H9 (cell line): ENCODE measurements around the gene SLC15A5. TPM values are rescaled to one million over a fixed set of nuclear protein-coding genes. Genes with fewer than 3 reads are reported as not detected.

Experiments used
- DNase-seq: peaks from one replicate; pipeline ENCODE4 v3.0.0-alpha.2; 2017
- H2AFZ ChIP-seq: one replicate; pipeline ENCODE4 v1.6.1; 2013; ENCODE audit warnings: mild to moderate bottlenecking, low read length, control low read depth, moderate library complexity
- H2AK5ac ChIP-seq: 2 replicates; pipeline ENCODE4 v1.6.1; 2013; ENCODE audit warnings: low read length, control low read depth, mixed read lengths; ENCODE audit not compliant: insufficient read length
- H2BK120ac ChIP-seq: one replicate; pipeline ENCODE4 v1.6.1; 2013; ENCODE audit warnings: low read depth, mild to moderate bottlenecking, low read length, control low read depth, inconsistent platforms; ENCODE audit not compliant: poor library complexity, severe bottlenecking
- H2BK12ac ChIP-seq: 2 replicates; pipeline ENCODE4 v1.6.1; 2013; ENCODE audit warnings: low read length, control low read depth, mixed read lengths, low read depth; ENCODE audit not compliant: insufficient read length
- H2BK15ac ChIP-seq: 2 replicates; pipeline ENCODE4 v1.6.1; 2013; ENCODE audit warnings: low read depth, low read length, control low read depth
- H2BK20ac ChIP-seq: one replicate; pipeline ENCODE4 v1.6.1; 2013; ENCODE audit warnings: low read depth, mild to moderate bottlenecking, low read length, control low read depth, inconsistent platforms; ENCODE audit not compliant: poor library complexity, severe bottlenecking
- H2BK5ac ChIP-seq: 2 replicates; pipeline ENCODE4 v1.6.1; 2013; ENCODE audit warnings: low read length, control low read depth, mixed read lengths; ENCODE audit not compliant: insufficient read length
- H3K14ac ChIP-seq: 2 replicates; pipeline ENCODE4 v1.6.1; 2013; ENCODE audit warnings: low read length, control low read depth; ENCODE audit not compliant: insufficient read depth
- H3K18ac ChIP-seq: 2 replicates; pipeline ENCODE4 v1.6.1; 2013; ENCODE audit warnings: low read depth, mild to moderate bottlenecking, mixed read lengths, low read length, control low read depth; ENCODE audit not compliant: insufficient read length
- H3K23ac ChIP-seq: 2 replicates; pipeline ENCODE4 v1.6.1; 2013; ENCODE audit warnings: low read length, control low read depth, mixed read lengths, low read depth; ENCODE audit not compliant: insufficient read length
- H3K23me2 ChIP-seq: 2 replicates; pipeline ENCODE4 v1.6.1; 2013; ENCODE audit warnings: low read depth, mild to moderate bottlenecking, mixed read lengths, low read length, control low read depth; ENCODE audit not compliant: insufficient read length, poor library complexity, severe bottlenecking
- H3K27ac ChIP-seq: 2 replicates; pipeline ENCODE4 v1.5.1; 2013; ENCODE audit warnings: low read length, control low read depth, mixed read lengths, low read depth; ENCODE audit not compliant: insufficient read length
- H3K27me3 ChIP-seq: 2 replicates; pipeline ENCODE4 v1.6.1; 2013; ENCODE audit warnings: low read length, control low read depth, inconsistent platforms; ENCODE audit not compliant: insufficient read depth
- H3K4ac ChIP-seq: 2 replicates; pipeline ENCODE4 v1.6.1; 2013; ENCODE audit warnings: low read depth, mild to moderate bottlenecking, control low read depth, inconsistent platforms, low read length, moderate library complexity
- H3K4me1 ChIP-seq: 2 replicates; pipeline ENCODE4 v1.6.1; 2013; ENCODE audit warnings: low read length, control low read depth, inconsistent platforms; ENCODE audit not compliant: insufficient read depth
- H3K4me2 ChIP-seq: 2 replicates; pipeline ENCODE4 v1.6.1; 2013; ENCODE audit warnings: low read length, control low read depth, mixed read lengths; ENCODE audit not compliant: insufficient read length, insufficient read depth
- H3K56ac ChIP-seq: 2 replicates; pipeline ENCODE4 v1.6.1; 2013; ENCODE audit warnings: low read depth, mild to moderate bottlenecking, mixed read lengths, low read length, control low read depth; ENCODE audit not compliant: insufficient read length
- H3K79me1 ChIP-seq: 2 replicates; pipeline ENCODE4 v1.6.1; 2013; ENCODE audit warnings: low read depth, mild to moderate bottlenecking, moderate library complexity, low read length, control low read depth, inconsistent platforms; ENCODE audit not compliant: insufficient read depth, poor library complexity, severe bottlenecking
- H3K79me2 ChIP-seq: 2 replicates; pipeline ENCODE4 v1.6.1; 2013; ENCODE audit warnings: low read length, control low read depth, inconsistent platforms; ENCODE audit not compliant: insufficient read depth
- H3K9ac ChIP-seq: 2 replicates; pipeline ENCODE4 v1.6.1; 2013; ENCODE audit warnings: low read length, control low read depth, mixed read lengths; ENCODE audit not compliant: insufficient read length; ENCODE audit errors: extremely low read depth
- H3K9me3 ChIP-seq: one replicate; pipeline ENCODE4 v1.6.1; 2013; ENCODE audit warnings: low read depth, low read length, inconsistent platforms; ENCODE audit not compliant: control insufficient read depth
- H3T11ph ChIP-seq: one replicate; pipeline ENCODE4 v1.6.1; 2013; ENCODE audit warnings: mild to moderate bottlenecking, low read length, control low read depth, inconsistent platforms
- H4K20me1 ChIP-seq: one replicate; pipeline ENCODE4 v1.6.1; 2013; ENCODE audit not compliant: control insufficient read depth, insufficient read length, insufficient read depth
- H4K5ac ChIP-seq: 2 replicates; pipeline ENCODE4 v1.6.1; 2013; ENCODE audit warnings: low read depth, mild to moderate bottlenecking, mixed read lengths, low read length, control low read depth; ENCODE audit not compliant: insufficient read length
- H4K8ac ChIP-seq: replicated peaks from 2 replicates; pipeline ENCODE4 v1.6.1; 2013; ENCODE audit warnings: low read length, control low read depth, mixed read lengths, low read depth; ENCODE audit not compliant: insufficient read length
- H4K91ac ChIP-seq: 2 replicates; pipeline ENCODE4 v1.6.1; 2013; ENCODE audit warnings: low read depth, mild to moderate bottlenecking, moderate library complexity, mixed read lengths, low read length, control low read depth; ENCODE audit not compliant: insufficient read length
- H3K27ac Mint-ChIP-seq, 3 experiments: 2 replicates in 2 of 3; 3 replicates in 1 of 3; pipeline ENCODE4 v1.8.0; 2020 to 2021; ENCODE audit warnings: mixed read lengths in 3 of 3, mild to moderate bottlenecking in 1 of 3, moderate library complexity in 1 of 3
- H3K27me3 Mint-ChIP-seq: 2 replicates; pipeline ENCODE4 v1.8.0; 2021; ENCODE audit warnings: low read depth, mild to moderate bottlenecking, moderate library complexity, mixed read lengths
- H3K36me3 Mint-ChIP-seq, 3 experiments: 2 replicates in 2 of 3; 3 replicates in 1 of 3; pipeline ENCODE4 v1.8.0; 2020 to 2021; ENCODE audit warnings: low read depth in 3 of 3, mixed read lengths in 3 of 3; ENCODE audit not compliant: insufficient read depth in 1 of 3
- H3K4me1 Mint-ChIP-seq, 2 experiments: 2 replicates each; pipeline ENCODE4 v1.8.0; 2020; ENCODE audit warnings: mixed read lengths in 2 of 2
- H3K4me3 Mint-ChIP-seq, 2 experiments: 2 replicates in 1 of 2; 3 replicates in 1 of 2; pipeline ENCODE4 v1.8.0; 2020 to 2021; ENCODE audit warnings: mild to moderate bottlenecking in 2 of 2, mixed read lengths in 2 of 2, moderate library complexity in 1 of 2
- H3K9me3 Mint-ChIP-seq, 2 experiments: 2 replicates in 1 of 2; 3 replicates in 1 of 2; pipeline ENCODE4 v1.8.0; 2020; ENCODE audit warnings: mild to moderate bottlenecking in 2 of 2, mixed read lengths in 2 of 2, moderate library complexity in 1 of 2
- WGBS: extraction: QIAGEN DNeasy Blood & Tissue Kit; methylation state at CpG from one replicate; pipeline ENCODE4 v1.1.7; 2013; ENCODE audit warnings: missing lambda C conversion rate, low lambda C conversion rate, mixed read lengths; ENCODE audit not compliant: insufficient read length; ENCODE audit errors: extremely low coverage; 5-methylcytosine and 5-hydroxymethylcytosine counted together
- total RNA-seq: library from RNA; stranded (reverse); gene quantifications from 2 replicates; pipeline ENCODE4 v1.2.1, GENCODE V29; 2021
- TF ChIP-seq, protein P1 (sequence below): fragments of 200-600 bp; sonication (generic); conservative IDR thresholded peaks from 3 replicates; pipeline ENCODE4 v1.8.0; 2021; ENCODE audit warnings: antibody characterized with exemption, mild to moderate bottlenecking

The SLC15A5 gene
- total RNA-seq, 1 experiment from 2014 or later, result not detected

GRCh38 chr12:16165506-16165905 is 112.0 kb downstream of the SLC15A5 start:
- Histone ChIP-seq H3K9me3 (no peaks in the 10 kb centered on the region), H3T11ph (no peak overlapping the region), H2BK120ac (no peak overlapping the region), H2BK12ac (no peak overlapping the region), H3K4ac (no peak overlapping the region), H2BK20ac (no peak overlapping the region), H3K4me1 (peaks cover 2% of the 10 kb centered on the region), H4K91ac (no peak overlapping the region), H3K79me1 (no peaks in the 10 kb centered on the region), H3K23me2 (no peaks in the 10 kb centered on the region), H3K27ac (no peak overlapping the region), H3K14ac (no peak overlapping the region), H3K18ac (no peak overlapping the region), H4K5ac (no peak overlapping the region), H2BK15ac (no peak overlapping the region), H2BK5ac (no peak overlapping the region), H3K56ac (no peak overlapping the region), H3K4me2 (no peak overlapping the region), H2AFZ (no peak overlapping the region), H3K9ac (no peak overlapping the region), H4K20me1 (no peaks in the 10 kb centered on the region), H3K23ac (no peak overlapping the region), H2AK5ac (no peak overlapping the region), H4K8ac (no peak overlapping the region), H3K27me3 (no peaks in the 10 kb centered on the region), H3K79me2 (no peaks in the 10 kb centered on the region)
- Mint-ChIP-seq H3K27me3 (peaks cover 2% of the 10 kb centered on the region; the same call in 1 of the 2 replicates), H3K4me3 (no peak overlapping the region), H3K9me3 (no peaks in the 10 kb centered on the region; a peak in 1 of 5 replicates), H3K4me1 (peaks cover 7% of the 10 kb centered on the region in 2 experiments), H3K36me3 (no peaks in the 10 kb centered on the region), H3K27ac (no peak overlapping the region)
- TF ChIP-seq, protein P1, sequence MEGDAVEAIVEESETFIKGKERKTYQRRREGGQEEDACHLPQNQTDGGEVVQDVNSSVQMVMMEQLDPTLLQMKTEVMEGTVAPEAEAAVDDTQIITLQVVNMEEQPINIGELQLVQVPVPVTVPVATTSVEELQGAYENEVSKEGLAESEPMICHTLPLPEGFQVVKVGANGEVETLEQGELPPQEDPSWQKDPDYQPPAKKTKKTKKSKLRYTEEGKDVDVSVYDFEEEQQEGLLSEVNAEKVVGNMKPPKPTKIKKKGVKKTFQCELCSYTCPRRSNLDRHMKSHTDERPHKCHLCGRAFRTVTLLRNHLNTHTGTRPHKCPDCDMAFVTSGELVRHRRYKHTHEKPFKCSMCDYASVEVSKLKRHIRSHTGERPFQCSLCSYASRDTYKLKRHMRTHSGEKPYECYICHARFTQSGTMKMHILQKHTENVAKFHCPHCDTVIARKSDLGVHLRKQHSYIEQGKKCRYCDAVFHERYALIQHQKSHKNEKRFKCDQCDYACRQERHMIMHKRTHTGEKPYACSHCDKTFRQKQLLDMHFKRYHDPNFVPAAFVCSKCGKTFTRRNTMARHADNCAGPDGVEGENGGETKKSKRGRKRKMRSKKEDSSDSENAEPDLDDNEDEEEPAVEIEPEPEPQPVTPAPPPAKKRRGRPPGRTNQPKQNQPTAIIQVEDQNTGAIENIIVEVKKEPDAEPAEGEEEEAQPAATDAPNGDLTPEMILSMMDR, result peak; percentile 80
- DNase-seq, result peak; percentile 39
- no CpG with 5 or more reads among the region's 2 CpGs for WGBS
